HG03460 (cell line): ENCODE measurements around the gene MFNG.
"Not testable (repeated sequence)": the region's sequence is repeated elsewhere in the genome, so short reads cannot be mapped to it uniquely, and the experiment has no call there.

Experiments
- ATAC-seq: cut with Tn5 transposase; IDR thresholded peaks from one replicate; pipeline ENCODE4 v1.9.1; 2021; ENCODE audit not compliant: unreplicated experiment

MFNG gene

DNA sequence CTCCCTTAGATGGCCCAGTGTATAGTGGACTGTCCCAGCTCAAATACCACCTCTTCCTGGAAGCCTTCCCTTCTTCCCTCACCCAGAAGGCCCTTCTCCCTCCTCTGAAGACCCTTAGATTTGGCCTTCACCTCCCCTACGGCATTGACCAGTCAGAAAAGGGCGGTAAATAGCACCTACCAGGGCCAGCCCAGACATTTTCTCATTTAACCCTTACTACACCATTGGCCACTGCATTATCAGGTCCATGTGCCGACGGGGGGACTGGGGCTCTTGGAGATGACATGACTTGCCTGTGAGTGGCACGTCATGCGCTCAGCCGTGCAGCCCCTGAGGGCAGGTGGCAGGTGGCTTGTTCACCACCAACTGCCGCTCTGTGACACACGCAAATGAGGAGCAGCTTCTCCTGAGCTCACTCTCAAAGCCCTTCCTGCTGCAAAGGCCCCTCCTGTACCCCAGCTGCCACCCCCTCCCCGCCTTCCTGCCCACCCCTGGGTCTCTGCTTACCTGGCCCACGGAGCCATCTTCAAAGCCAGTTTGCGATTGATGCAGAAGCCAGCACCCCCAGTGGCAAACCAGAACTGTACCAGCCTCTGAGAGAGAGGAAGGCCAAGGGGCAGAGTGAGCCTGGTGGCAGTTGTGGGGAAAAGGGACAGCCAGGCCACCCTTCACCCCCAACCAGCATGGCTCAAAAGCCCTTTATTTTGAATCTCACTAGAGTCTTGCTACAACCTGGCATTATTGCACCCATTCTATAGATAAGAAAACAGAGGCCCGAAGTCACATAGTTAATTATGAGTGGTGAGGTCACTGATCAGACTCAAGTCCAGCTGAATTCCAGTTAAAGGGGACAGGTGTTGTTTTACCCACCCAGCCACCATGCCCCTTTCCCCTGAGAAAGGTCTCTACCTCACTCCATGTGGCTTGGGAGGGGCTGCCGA is 9.5 kb downstream of the MFNG start:
- no peak for ATAC-seq

DNA sequence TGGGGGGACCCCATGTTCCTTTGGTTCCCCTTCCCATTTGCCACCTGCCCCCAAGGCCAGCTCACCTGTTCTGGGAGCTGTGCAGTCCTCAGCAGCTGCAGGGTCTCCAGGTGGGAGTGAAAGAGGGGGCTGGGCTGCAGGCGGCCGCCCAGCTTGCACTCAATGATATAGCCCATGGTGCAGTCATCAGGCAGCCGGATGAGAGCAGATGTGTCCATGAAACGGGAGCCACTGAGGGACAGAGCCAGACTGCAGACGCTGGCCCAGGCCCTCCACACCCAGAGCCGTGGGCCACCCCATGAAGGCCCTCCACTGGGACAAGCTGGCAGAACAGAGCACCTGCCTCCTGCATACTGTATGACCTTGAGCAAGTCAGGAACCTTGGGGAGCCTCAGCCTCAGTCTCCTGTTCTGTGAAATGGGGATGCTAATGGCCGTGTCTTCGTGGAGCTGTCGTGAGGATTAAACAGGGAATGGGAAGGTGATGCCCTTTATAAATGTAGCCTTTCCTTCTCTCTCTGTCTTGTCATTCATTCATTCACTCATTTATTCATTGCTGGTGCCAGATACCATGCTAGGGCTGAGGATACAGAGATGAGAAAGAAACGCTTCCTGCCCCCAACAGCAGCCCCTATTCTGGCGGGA is 11.6 kb downstream of the MFNG start:
- ATAC-seq, result no peak

- no peak for ATAC-seq
Measured at GRCh38 chr22:37473437-37473946, 12.7 kb downstream of the MFNG start.

- ATAC-seq, result no peak
Measured at GRCh38 chr22:37472418-37473006, 13.7 kb downstream of the MFNG start.

DNA sequence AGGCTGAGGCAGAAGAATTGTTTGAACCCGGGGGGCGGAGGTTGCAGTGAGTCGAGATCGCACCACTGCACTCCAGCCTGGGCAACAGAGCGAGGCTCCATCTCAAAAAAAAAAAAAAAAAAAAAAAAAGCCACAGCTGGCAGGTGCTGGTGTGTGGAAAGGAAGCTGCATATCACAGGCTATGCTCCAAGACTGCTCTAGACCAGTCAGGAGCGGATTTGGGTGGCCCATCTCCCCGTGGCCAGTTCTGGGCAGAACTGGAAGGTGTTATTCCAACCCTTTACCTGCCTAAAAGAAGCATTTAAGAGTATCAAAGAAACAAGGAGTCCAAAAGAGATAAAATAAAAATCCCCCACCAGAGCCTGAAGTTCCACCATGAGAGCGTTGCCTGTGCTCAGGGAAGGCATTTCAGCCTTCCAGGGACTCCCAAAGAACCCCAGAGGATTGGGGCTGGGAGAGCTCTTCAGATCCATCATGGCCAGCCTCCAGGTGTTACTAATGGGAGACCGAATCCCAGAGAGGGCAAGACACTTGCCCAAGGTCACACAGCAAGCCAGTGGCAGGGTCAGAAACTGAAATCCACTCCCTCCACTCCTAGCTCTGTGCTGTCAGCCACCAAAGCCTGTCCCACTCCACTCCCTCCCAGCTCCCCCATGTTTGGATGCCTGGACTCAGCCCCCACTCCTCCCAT is 14.3 kb downstream of the MFNG start:
- no peak for ATAC-seq

- ATAC-seq, result no peak
Measured at GRCh38 chr22:37470087-37470445, 16.1 kb downstream of the MFNG start.

GRCh38 chr22:37469416-37470086 is 16.6 kb downstream of the MFNG start:
- ATAC-seq, result no peak

- not testable (repeated sequence) for ATAC-seq
Measured at GRCh38 chr22:37468201-37468695, 17.9 kb downstream of the MFNG start.

DNA sequence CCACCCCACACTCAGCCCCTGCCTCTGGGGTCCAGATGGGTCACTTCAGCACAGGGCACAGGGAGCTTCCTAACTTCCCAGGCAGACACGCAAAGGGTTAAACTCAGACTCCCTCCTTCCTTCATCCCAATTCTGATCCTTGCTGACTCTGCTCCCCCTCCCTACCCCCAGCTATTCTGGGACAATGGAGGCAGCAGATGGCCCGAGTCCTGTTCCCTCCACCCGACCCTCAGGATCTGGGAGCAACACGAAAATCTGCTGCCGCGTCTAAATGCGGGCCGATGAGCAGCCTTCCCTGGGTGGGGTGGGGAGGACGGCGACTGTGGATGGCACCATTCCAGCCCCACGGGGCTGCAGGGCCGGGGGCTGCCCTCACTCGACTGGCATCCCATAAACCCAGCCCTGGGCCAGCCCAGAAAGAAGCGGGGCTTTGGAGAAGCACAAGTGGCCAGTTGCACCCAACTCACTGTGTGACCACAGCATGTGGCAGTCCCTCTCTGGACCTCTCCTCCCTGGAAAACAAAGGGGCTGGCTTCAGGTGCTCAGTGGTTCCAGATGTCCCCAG is 18.7 kb downstream of the MFNG start:
- no peak for ATAC-seq

- no peak for ATAC-seq
Measured at GRCh38 chr22:37464181-37464580, 22.0 kb downstream of the MFNG start.

- ATAC-seq, result no peak
Measured at GRCh38 chr22:37462983-37463382, 23.2 kb downstream of the MFNG start.

DNA sequence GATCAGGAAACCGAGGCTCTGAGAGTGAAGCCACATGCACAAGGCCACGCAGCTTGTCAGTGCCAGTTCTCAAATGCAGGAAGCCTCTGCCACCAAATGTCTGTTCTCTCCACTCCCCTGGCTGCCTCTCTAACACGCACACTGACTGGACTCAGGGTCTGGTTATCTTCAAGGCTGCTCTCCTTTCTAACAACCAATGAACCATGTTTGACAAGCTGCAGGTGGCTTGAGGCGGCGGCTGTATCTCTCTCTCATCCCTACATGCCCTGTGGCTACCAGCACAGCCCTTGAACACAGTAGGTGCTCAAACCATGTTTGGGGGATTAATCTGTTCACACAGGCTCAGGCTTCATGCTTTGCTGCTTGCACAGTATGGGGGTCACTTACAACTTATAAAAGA is 23.7 kb downstream of the MFNG start:
- no peak for ATAC-seq

GRCh38 chr22:37461961-37462360 is 24.2 kb downstream of the MFNG start:
- no peak for ATAC-seq

GRCh38 chr22:37460684-37461083 is 25.5 kb downstream of the MFNG start:
- no peak for ATAC-seq

- no peak for ATAC-seq
Measured at GRCh38 chr22:37459206-37459605, 27.0 kb downstream of the MFNG start.

GRCh38 chr22:37457093-37457893 is 28.9 kb downstream of the MFNG start:
- ATAC-seq, result no peak

DNA sequence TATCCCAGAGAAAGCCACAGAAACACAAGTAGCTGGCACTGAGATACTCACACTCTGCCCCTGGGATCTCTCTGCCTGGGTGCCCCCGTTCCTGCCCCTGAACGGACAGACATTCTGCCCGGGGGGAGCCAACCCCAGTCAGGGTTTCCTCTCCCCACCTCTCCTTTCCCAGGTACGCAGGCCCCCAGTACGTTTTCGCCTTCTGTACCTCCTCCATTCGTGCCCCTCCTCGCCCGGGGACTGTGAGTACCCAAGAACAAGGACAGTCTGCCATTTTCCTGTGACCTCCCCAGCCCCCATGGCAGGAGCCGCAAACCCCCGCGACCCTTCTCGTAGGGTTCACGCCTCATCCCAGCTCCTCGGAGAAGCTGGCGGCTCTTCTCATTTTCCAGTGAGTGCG is 29.8 kb downstream of the MFNG start:
- no peak for ATAC-seq

- no peak for ATAC-seq
Measured at GRCh38 chr22:37455896-37456295, 30.3 kb downstream of the MFNG start.
